ENCODE data around the gene ROR2.

Gene ROR2

DNA sequence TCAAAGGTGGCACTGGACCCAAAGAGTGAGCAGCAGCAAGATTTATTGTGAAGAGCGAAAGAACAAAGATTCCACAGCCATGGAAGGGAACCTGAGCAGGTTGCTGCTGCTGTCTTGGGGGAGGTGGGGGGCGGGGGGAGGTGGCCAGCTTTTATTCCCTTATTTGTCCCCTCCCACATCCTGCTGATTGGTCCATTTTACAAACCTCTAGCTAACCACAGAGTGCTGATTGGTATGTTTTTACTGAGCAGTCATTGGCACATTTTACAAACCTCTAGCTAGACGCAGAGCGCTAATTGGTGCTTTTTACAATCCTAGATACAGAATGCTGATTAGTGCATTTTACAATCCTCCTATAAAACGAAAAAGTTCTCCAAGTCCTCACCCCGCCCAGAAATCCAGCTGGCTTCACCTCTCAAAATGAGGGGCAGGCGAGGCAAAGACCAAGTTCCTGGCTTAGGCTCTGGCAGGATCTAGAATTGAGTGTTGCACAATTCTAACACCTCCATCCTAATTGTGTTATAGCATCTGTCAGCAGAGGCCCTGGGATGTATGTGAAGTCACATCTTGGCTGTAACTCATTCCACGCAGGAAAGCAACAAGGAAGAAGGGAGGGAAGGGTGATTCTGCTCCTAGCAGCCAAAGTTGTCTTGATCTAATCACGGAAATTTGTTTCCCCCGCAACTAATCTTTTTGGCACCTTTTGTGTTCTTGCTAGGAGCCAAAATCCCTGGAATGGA is 34.3 kb downstream of the ROR2 start (continued):
- TF ChIP-seq, protein P1, sequence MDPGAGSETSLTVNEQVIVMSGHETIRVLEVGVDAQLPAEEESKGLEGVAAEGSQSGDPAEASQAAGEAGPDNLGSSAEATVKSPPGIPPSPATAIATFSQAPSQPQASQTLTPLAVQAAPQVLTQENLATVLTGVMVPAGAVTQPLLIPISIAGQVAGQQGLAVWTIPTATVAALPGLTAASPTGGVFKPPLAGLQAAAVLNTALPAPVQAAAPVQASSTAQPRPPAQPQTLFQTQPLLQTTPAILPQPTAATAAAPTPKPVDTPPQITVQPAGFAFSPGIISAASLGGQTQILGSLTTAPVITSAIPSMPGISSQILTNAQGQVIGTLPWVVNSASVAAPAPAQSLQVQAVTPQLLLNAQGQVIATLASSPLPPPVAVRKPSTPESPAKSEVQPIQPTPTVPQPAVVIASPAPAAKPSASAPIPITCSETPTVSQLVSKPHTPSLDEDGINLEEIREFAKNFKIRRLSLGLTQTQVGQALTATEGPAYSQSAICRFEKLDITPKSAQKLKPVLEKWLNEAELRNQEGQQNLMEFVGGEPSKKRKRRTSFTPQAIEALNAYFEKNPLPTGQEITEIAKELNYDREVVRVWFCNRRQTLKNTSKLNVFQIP (CRISPR knock-in tag; IDR thresholded peaks at IDR 0.05; ENCODE audit: borderline replicate concordance, low read depth) = no peak
- TF ChIP-seq GLIS3 (CRISPR knock-in tag; IDR thresholded peaks at IDR 0.05) = no peak

DNA sequence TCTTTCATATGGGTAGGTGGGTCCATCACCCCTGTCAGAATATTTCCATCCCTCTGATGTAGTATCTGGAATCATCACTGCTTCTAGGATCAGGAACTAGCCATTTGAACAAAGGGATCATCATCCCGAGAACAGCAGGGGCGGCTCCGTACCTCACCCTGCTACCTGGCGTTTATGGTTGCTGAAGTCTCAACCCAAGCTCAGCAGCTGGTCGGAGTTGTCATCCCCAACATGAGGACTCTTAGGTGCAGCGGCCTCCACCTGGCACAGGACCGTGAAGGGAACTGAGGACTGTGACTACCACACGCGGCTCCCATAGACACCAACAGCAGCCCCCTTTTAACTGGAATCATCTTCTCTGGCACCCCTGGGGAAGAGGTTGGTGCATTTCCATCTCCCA is 35.1 kb downstream of the ROR2 start:
- ATAC-seq = no peak
- TF ChIP-seq ZC3H10 (CRISPR knock-in tag; IDR thresholded peaks at IDR 0.05) (no peak), CSDC2 (CRISPR knock-in tag; IDR thresholded peaks at IDR 0.05) (no peak), ESRRG (CRISPR knock-in tag; IDR thresholded peaks at IDR 0.05) (no peak), OSR1 (CRISPR knock-in tag; IDR thresholded peaks at IDR 0.05) (no peak), ZNF70 (CRISPR knock-in tag; IDR thresholded peaks at IDR 0.05) (no peak), ZFP3 (CRISPR knock-in tag; IDR thresholded peaks at IDR 0.05) (no peak), PPARA (CRISPR knock-in tag; IDR thresholded peaks at IDR 0.05; ENCODE audit: borderline replicate concordance) (no peak), SNAI2 (CRISPR knock-in tag; IDR thresholded peaks at IDR 0.05) (no peak), ZNF565 (CRISPR knock-in tag; conservative IDR thresholded peaks at IDR 0.05; ENCODE audit: low read depth) (no peak), GLIS3 (CRISPR knock-in tag; IDR thresholded peaks at IDR 0.05) (no peak), ZFP30 (CRISPR knock-in tag; IDR thresholded peaks at IDR 0.05) (no peak), RARB (CRISPR knock-in tag; IDR thresholded peaks at IDR 0.05) (no peak)
- TF ChIP-seq, protein P2, sequence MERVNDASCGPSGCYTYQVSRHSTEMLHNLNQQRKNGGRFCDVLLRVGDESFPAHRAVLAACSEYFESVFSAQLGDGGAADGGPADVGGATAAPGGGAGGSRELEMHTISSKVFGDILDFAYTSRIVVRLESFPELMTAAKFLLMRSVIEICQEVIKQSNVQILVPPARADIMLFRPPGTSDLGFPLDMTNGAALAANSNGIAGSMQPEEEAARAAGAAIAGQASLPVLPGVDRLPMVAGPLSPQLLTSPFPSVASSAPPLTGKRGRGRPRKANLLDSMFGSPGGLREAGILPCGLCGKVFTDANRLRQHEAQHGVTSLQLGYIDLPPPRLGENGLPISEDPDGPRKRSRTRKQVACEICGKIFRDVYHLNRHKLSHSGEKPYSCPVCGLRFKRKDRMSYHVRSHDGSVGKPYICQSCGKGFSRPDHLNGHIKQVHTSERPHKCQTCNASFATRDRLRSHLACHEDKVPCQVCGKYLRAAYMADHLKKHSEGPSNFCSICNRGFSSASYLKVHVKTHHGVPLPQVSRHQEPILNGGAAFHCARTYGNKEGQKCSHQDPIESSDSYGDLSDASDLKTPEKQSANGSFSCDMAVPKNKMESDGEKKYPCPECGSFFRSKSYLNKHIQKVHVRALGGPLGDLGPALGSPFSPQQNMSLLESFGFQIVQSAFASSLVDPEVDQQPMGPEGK (CRISPR knock-in tag; IDR thresholded peaks at IDR 0.05; ENCODE audit: borderline replicate concordance) = no peak
- TF ChIP-seq, protein P1 (CRISPR knock-in tag; IDR thresholded peaks at IDR 0.05; ENCODE audit: borderline replicate concordance, low read depth) = no peak

DNA sequence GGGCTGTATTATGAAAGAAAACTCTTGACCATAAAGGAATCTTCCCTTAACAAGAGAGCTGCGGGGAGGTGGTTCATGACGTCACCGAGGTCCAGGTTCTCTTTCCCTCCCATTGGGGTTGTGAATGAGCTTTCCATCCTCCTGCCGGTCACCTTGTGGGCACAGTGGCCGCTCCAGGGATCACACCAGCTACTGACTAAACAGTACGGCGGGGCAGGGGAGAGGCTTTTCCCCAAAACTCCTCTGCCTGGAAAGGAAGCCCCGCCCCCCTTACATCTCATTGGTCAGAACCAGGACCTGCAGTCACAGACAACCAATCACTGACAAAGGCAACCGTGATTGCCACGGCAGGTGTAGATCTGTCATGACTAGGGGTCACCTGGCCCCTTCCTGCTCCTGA is 35.6 kb downstream of the ROR2 start:
- no peak for ATAC-seq
- TF ChIP-seq ZFP30 (CRISPR knock-in tag; IDR thresholded peaks at IDR 0.05) (no peak), OSR1 (CRISPR knock-in tag; IDR thresholded peaks at IDR 0.05) (no peak), RARB (CRISPR knock-in tag; IDR thresholded peaks at IDR 0.05) (no peak), ARNTL (CRISPR knock-in tag; IDR thresholded peaks at IDR 0.05; ENCODE audit: borderline replicate concordance, low read depth) (no peak), GLIS3 (CRISPR knock-in tag; IDR thresholded peaks at IDR 0.05) (no peak), TOX (CRISPR knock-in tag; IDR thresholded peaks at IDR 0.05; ENCODE audit: borderline replicate concordance) (no peak), ZNF565 (CRISPR knock-in tag; conservative IDR thresholded peaks at IDR 0.05; ENCODE audit: low read depth) (no peak), ZFP3 (CRISPR knock-in tag; IDR thresholded peaks at IDR 0.05) (no peak), CSDC2 (CRISPR knock-in tag; IDR thresholded peaks at IDR 0.05) (no peak), ESRRG (CRISPR knock-in tag; IDR thresholded peaks at IDR 0.05) (no peak), ZNF70 (CRISPR knock-in tag; IDR thresholded peaks at IDR 0.05) (no peak), ISL1 (CRISPR knock-in tag; IDR thresholded peaks at IDR 0.05) (no peak), PPARA (CRISPR knock-in tag; IDR thresholded peaks at IDR 0.05; ENCODE audit: borderline replicate concordance) (no peak), BACH2 (CRISPR knock-in tag; IDR thresholded peaks at IDR 0.05; ENCODE audit: borderline replicate concordance) (no peak)
- TF ChIP-seq, protein P1 (CRISPR knock-in tag; IDR thresholded peaks at IDR 0.05; ENCODE audit: borderline replicate concordance, low read depth) = no peak
- TF ChIP-seq, protein P2 (CRISPR knock-in tag; IDR thresholded peaks at IDR 0.05; ENCODE audit: borderline replicate concordance) = no peak
- TF ChIP-seq, protein P3, sequence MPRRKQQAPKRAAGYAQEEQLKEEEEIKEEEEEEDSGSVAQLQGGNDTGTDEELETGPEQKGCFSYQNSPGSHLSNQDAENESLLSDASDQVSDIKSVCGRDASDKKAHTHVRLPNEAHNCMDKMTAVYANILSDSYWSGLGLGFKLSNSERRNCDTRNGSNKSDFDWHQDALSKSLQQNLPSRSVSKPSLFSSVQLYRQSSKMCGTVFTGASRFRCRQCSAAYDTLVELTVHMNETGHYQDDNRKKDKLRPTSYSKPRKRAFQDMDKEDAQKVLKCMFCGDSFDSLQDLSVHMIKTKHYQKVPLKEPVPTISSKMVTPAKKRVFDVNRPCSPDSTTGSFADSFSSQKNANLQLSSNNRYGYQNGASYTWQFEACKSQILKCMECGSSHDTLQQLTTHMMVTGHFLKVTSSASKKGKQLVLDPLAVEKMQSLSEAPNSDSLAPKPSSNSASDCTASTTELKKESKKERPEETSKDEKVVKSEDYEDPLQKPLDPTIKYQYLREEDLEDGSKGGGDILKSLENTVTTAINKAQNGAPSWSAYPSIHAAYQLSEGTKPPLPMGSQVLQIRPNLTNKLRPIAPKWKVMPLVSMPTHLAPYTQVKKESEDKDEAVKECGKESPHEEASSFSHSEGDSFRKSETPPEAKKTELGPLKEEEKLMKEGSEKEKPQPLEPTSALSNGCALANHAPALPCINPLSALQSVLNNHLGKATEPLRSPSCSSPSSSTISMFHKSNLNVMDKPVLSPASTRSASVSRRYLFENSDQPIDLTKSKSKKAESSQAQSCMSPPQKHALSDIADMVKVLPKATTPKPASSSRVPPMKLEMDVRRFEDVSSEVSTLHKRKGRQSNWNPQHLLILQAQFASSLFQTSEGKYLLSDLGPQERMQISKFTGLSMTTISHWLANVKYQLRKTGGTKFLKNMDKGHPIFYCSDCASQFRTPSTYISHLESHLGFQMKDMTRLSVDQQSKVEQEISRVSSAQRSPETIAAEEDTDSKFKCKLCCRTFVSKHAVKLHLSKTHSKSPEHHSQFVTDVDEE (CRISPR knock-in tag; IDR thresholded peaks at IDR 0.05) = no peak

Data from SK-N-SH treated with all-trans-retinoic acid at 6 μM for 48 hours (cell line).